AG09309 (cell line): ENCODE results near the gene RAB31.

ENCODE experiments used
- DNase-seq: peaks from one replicate; pipeline ENCODE4 v3.0.0-alpha.2; 2010; ENCODE audit warnings: low read depth
- H3K4me3 ChIP-seq: 2 replicates; pipeline ENCODE4 v1.5.1; 2011; ENCODE audit warnings: mild to moderate bottlenecking, low read depth, low read length, moderate library complexity; ENCODE audit not compliant: control insufficient read depth
- TF ChIP-seq, protein P1 (sequence below): IDR thresholded peaks from 2 replicates; pipeline ENCODE4 v1.5.1; 2011; ENCODE audit warnings: mild to moderate bottlenecking, low read depth, low read length, inconsistent platforms; ENCODE audit not compliant: insufficient read depth, control insufficient read depth; ENCODE audit errors: missing control alignments

RAB31 gene

DNA sequence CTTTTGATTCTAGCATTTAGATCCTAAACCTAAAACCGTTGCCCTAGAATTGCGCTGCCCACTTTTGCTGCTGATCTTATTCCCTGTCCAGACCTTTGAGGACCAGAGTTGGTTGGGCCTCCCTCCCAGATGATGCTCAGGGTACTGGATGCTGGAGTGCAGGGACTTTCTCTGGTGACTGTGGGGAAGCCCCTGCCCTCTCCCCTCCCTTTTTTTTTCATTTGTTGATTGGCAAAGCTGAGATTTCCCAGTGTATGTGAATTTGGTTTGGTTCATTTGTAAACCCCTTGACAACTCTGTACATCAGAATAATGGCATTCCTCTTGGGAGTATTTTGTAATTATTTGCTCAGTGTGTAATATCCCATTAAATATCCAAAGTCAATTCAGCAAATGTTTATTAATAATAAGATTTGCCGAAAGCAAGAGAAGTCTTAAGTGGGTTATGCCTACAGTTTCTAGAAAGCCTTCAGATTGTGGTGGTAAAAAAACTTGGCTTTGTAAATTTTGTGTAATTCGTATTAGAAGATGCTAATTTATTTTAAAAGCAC is 28.3 kb downstream of the RAB31 start:
- TF ChIP-seq, protein P1, sequence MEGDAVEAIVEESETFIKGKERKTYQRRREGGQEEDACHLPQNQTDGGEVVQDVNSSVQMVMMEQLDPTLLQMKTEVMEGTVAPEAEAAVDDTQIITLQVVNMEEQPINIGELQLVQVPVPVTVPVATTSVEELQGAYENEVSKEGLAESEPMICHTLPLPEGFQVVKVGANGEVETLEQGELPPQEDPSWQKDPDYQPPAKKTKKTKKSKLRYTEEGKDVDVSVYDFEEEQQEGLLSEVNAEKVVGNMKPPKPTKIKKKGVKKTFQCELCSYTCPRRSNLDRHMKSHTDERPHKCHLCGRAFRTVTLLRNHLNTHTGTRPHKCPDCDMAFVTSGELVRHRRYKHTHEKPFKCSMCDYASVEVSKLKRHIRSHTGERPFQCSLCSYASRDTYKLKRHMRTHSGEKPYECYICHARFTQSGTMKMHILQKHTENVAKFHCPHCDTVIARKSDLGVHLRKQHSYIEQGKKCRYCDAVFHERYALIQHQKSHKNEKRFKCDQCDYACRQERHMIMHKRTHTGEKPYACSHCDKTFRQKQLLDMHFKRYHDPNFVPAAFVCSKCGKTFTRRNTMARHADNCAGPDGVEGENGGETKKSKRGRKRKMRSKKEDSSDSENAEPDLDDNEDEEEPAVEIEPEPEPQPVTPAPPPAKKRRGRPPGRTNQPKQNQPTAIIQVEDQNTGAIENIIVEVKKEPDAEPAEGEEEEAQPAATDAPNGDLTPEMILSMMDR = no peak
- H3K4me3 ChIP-seq = no peak overlapping the region
- DNase-seq = no peak

DNA sequence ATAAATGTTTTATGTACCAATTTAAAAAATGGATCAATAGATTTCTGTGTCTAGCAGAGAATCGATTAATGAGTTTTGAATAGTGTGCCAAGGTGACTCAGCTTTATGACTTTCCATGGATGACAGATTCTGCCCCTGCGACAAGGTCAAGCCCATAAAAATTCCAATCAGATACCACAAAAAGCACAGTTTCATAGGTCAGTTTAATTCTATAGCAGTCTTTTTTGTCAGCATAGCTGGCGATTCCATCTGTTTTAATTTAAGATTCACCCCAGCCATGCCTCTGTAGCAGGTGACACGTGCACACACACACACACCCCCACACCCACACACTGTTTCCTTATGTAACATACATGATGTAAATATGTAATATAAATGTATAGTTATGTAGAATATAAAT is 28.9 kb downstream of the RAB31 start:
- no peak for DNase-seq
- TF ChIP-seq, protein P1 = no peak
- no peak overlapping the region for H3K4me3 ChIP-seq

DNA sequence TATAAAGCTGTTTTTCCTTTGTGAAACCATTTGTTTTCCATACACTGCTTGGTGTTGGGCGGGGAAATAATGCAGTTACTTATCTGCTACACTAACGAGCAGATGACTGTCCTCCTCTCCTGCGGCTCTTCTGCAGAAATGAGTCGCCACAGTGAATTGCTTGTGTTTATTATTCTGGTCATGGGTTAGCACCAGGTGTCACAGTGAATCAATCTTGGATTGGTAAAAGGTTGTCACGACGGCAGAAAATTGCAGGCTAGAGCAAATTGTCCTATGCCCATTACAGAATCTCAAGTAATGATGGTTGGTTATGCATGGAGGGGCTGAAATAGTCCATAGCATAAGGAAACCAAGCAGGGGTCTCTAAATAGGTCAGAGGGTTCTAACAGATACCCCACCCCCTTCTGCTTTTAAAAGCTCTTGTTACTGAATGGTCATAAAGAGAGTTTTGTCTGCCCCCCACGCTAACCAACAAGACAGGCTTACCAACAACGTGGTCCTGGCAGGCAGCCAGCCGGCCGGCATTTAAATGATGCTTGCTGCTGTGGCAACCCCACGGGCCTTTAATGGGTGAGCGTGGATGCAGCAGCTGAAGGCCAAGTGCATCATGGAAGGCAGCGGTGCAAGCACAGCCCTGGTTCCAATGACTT is 29.5 kb downstream of the RAB31 start:
- no peak overlapping the region for H3K4me3 ChIP-seq
- DNase-seq = no peak
- TF ChIP-seq, protein P1 = no peak

DNA sequence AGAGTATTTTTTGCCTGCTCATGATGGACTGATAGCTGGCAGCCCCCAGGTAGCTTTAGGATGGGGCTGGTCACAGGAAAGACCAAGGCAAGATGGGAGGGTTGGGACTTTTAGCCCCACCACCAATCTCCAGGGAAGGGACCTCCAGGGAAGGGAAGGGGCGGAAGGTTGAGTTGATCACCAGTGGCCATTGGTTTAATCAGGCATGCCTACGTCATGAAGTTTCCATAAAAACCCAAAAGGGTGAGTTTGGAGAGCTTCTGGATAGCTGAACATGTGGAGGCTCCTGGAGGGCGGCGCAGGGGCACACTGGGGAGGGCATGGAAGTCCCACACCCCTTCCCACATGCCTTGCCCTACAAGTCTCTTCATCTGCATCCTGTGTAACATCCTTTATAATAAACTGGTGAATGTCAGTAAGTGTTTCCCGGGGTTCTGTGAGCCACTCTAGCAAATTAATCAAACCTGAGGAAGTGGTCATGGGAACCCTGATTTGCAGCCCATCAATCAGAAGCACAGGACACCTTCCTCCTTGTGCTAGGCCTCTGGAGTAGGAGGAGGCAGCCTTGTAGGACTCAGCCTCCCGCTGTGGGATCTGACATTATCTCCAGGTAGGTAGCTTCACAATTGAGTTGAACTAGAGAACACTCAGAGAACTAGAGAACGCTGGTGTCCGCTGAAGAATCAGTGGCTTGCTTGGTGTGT is 30.3 kb downstream of the RAB31 start:
- DNase-seq = no peak
- H3K4me3 ChIP-seq = no peak overlapping the region
- TF ChIP-seq, protein P1 = no peak

DNA sequence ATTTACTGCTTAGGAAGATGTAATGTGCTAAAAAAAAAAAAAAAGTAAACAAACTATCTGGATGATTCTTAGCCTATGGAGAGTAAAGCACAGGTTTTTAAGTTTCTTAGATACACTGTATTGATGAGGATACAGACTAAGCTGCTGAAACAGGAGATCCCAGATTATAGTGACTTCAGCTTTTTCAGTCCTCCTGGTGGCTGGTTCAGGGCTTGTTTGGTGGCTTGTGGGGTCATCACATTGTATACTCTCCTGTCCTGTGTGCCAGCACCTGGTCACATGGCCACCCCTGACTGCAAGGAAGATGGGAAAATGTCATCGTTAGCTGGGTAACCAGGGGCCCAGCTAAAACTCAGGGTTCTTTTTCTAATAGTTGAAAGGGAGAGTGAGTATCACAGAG is 31.4 kb downstream of the RAB31 start:
- DNase-seq = no peak
- TF ChIP-seq, protein P1 = peak; percentile 6
- H3K4me3 ChIP-seq = no peak overlapping the region

DNA sequence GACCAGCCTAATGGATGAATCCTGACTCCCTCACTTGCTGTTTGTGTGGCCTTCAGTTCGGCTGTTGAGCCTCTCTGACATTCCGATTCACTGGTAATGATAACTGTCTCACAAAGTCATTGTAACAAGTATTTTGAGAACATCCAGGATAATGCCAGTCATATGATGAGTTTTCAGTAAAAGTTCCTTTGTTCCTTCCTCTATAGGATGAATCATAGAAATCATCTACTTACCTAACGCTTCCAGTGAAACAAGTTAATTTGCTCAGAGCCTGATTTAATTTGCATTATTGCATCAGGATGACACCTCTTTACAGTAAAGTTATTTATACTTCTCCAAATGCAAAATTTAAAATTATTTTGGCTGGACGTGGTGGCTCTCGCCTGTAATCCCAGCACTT is 32.0 kb downstream of the RAB31 start:
- TF ChIP-seq, protein P1 = no peak
- H3K4me3 ChIP-seq = no peak overlapping the region
- no peak for DNase-seq
